GM10266 (cell line): Measurements from ENCODE around the gene VSIG10L2.

Experiments
- DNase-seq: peaks from one replicate; pipeline ENCODE4 v3.0.0; 2012; ENCODE audit errors: extremely low spot score
- CTCF ChIP-seq: IDR thresholded peaks from 2 replicates; pipeline ENCODE4 v1.5.1; 2012; ENCODE audit warnings: mild to moderate bottlenecking, low read depth; ENCODE audit not compliant: control insufficient read depth, insufficient read depth; ENCODE audit errors: missing control alignments

The VSIG10L2 gene

GRCh38 chr11:125953401-125953935 is 7.6 kb downstream of the VSIG10L2 start:
- DNase-seq: no peak
- TF ChIP-seq CTCF: no peak

GRCh38 chr11:125954123-125954944 is 8.5 kb downstream of the VSIG10L2 start:
- no peak for DNase-seq
- TF ChIP-seq CTCF: no peak

GRCh38 chr11:125954945-125955640 is 9.2 kb downstream of the VSIG10L2 start:
- TF ChIP-seq CTCF: no peak
- DNase-seq: no peak

- no peak for DNase-seq
- TF ChIP-seq CTCF: no peak
Observed at GRCh38 chr11:125955856-125956255, 10.0 kb downstream of the VSIG10L2 start.

GRCh38 chr11:125956391-125957134 is 10.7 kb downstream of the VSIG10L2 start:
- no peak for DNase-seq
- no peak for TF ChIP-seq CTCF

- no peak for TF ChIP-seq CTCF
- no peak for DNase-seq
Observed at GRCh38 chr11:125957618-125958332, 11.9 kb downstream of the VSIG10L2 start.
